ENCODE results near the gene NUP85. TPM values are rescaled to one million over a fixed set of nuclear protein-coding genes. Genes with fewer than 3 reads are reported as not detected.

The NUP85 gene
- total RNA-seq, 1 donor from 2014 or later, result 44.3 TPM

DNA sequence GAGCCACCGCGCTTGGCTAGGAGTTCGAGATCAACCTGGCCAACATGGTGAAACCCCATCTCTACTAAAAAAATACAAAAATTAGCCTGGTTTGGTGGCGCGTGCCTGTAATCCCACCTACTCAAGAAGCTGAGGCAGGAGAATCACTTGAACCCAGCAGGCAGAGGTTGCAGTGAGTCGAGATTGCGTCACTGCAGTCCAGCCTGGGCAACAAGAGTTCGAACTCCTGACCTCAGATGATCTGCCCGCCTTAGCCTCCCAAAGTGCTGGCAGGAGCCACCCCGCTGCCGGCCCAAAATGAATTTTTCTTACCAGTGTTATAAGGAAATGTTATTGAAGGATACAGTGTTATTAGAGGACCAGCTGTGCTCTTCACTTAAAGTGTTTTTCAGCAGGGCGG is 2.3 kb downstream of the NUP85 start:
- Histone ChIP-seq H3K79me2 (ENCODE audit: insufficient read depth, low read length) (peaks cover 53% of the 10 kb centered on the region), H3K9me3 (ENCODE audit: insufficient read depth, low read depth, low read length) (no peaks in the 10 kb centered on the region), H3K4me3 (ENCODE audit: insufficient read depth, low read depth, low read length) (no peak overlapping the region), H4K20me1 (ENCODE audit: insufficient read depth, low read length) (peaks cover 3% of the 10 kb centered on the region), H3K36me3 (ENCODE audit: insufficient read depth, low read length) (peaks cover 27% of the 10 kb centered on the region), H3K9ac (ENCODE audit: low read length) (no peak overlapping the region), H3K27me3 (ENCODE audit: insufficient read depth, low read length) (no peaks in the 10 kb centered on the region), H3K27ac (ENCODE audit: low read depth, low read length) (no peak overlapping the region), H3K4me1 (ENCODE audit: insufficient read depth, low read length) (peaks cover 10% of the 10 kb centered on the region), H2AFZ (ENCODE audit: low read depth, low read length) (no peak overlapping the region), H3K4me2 (ENCODE audit: low read length) (no peak overlapping the region)
- no peak overlapping the region for H3K4me3 Mint-ChIP-seq (ENCODE audit: unreplicated experiment)
- FAIRE-seq (no peak), DNase-seq (ENCODE audit: low read depth) (no peak)
- TF ChIP-seq EZH2 (IDR thresholded peaks at IDR 0.05; ENCODE audit: insufficient read depth, low read length), result no peak
- TF ChIP-seq, protein P1, sequence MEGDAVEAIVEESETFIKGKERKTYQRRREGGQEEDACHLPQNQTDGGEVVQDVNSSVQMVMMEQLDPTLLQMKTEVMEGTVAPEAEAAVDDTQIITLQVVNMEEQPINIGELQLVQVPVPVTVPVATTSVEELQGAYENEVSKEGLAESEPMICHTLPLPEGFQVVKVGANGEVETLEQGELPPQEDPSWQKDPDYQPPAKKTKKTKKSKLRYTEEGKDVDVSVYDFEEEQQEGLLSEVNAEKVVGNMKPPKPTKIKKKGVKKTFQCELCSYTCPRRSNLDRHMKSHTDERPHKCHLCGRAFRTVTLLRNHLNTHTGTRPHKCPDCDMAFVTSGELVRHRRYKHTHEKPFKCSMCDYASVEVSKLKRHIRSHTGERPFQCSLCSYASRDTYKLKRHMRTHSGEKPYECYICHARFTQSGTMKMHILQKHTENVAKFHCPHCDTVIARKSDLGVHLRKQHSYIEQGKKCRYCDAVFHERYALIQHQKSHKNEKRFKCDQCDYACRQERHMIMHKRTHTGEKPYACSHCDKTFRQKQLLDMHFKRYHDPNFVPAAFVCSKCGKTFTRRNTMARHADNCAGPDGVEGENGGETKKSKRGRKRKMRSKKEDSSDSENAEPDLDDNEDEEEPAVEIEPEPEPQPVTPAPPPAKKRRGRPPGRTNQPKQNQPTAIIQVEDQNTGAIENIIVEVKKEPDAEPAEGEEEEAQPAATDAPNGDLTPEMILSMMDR (IDR thresholded peaks at IDR 0.05; ENCODE audit: insufficient read depth, low read depth, low read length), result no peak
- H3K9me3 Mint-ChIP-seq (ENCODE audit: unreplicated experiment), result no peaks in the 10 kb centered on the region
- H3K4me1 Mint-ChIP-seq (ENCODE audit: low read depth, unreplicated experiment), result peaks cover 6% of the 10 kb centered on the region
- H3K27me3 Mint-ChIP-seq (ENCODE audit: low read depth, unreplicated experiment), result no peaks in the 10 kb centered on the region
- H3K36me3 Mint-ChIP-seq (ENCODE audit: low read depth, unreplicated experiment), result peaks cover 2% of the 10 kb centered on the region
- no peak overlapping the region for H3K27ac Mint-ChIP-seq (ENCODE audit: unreplicated experiment)

DNA sequence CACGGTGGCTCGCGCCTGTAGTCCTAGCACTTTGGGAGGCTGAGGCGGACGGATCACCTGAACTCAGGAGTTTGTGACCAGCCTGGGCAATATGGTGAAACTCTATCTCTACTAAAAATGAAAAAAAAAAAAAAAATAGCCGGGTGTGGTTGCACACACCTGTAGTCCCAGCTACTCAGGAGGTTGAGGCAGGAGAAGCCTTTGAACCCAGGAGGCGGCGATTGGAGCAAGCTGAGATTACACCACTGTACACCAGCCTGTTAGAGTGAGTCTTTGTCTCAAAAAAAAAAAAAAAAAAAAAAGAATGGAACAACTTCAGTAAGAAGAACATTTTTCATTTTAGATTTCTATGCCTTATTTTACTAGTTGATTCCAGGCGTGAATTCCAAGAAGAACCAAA is 2.7 kb downstream of the NUP85 start:
- FAIRE-seq (no peak), DNase-seq (ENCODE audit: low read depth) (no peak)
- Mint-ChIP-seq H3K4me1 (ENCODE audit: low read depth, unreplicated experiment) (peaks cover 6% of the 10 kb centered on the region), H3K4me3 (ENCODE audit: unreplicated experiment) (no peak overlapping the region), H3K27me3 (ENCODE audit: low read depth, unreplicated experiment) (no peaks in the 10 kb centered on the region), H3K36me3 (ENCODE audit: low read depth, unreplicated experiment) (peaks cover 2% of the 10 kb centered on the region), H3K9me3 (ENCODE audit: unreplicated experiment) (no peaks in the 10 kb centered on the region), H3K27ac (ENCODE audit: unreplicated experiment) (no peak overlapping the region)
- no peak overlapping the region for H3K4me2 ChIP-seq (ENCODE audit: low read length)
- no peak overlapping the region for H2AFZ ChIP-seq (ENCODE audit: low read depth, low read length)
- no peak overlapping the region for H3K27ac ChIP-seq (ENCODE audit: low read depth, low read length)
- peaks cover 53% of the 10 kb centered on the region for H3K79me2 ChIP-seq (ENCODE audit: insufficient read depth, low read length)
- peaks cover 3% of the 10 kb centered on the region for H4K20me1 ChIP-seq (ENCODE audit: insufficient read depth, low read length)
- no peak overlapping the region for H3K4me3 ChIP-seq (ENCODE audit: insufficient read depth, low read depth, low read length)
- H3K9ac ChIP-seq (ENCODE audit: low read length), result no peak overlapping the region
- no peaks in the 10 kb centered on the region for H3K9me3 ChIP-seq (ENCODE audit: insufficient read depth, low read depth, low read length)
- H3K27me3 ChIP-seq (ENCODE audit: insufficient read depth, low read length), result no peaks in the 10 kb centered on the region
- H3K4me1 ChIP-seq (ENCODE audit: insufficient read depth, low read length), result peaks cover 10% of the 10 kb centered on the region
- H3K36me3 ChIP-seq (ENCODE audit: insufficient read depth, low read length), result peaks cover 31% of the 10 kb centered on the region
- no peak for TF ChIP-seq EZH2 (IDR thresholded peaks at IDR 0.05; ENCODE audit: insufficient read depth, low read length)
- TF ChIP-seq, protein P1 (IDR thresholded peaks at IDR 0.05; ENCODE audit: insufficient read depth, low read depth, low read length), result no peak

DNA sequence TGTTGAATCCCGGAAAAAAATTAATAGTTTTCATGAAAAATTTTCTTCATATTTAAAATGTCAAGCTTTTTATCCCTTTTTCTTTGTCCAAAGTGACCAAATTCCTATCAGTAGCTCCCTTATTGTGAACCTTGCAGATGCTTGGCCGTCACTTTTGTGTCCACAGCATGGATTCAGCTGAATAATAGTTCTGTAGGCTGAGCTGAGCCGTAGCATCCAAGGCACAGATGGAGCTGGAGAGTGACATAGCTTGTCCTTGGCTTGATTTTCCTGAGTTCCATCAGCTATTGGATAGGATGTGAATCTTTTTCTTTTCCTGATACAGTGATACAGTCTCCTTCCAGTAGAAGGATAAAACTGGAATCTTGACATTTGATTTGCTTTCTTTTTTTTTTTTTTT is 3.6 kb downstream of the NUP85 start:
- no peaks in the 10 kb centered on the region for H3K9me3 Mint-ChIP-seq (ENCODE audit: unreplicated experiment)
- H3K27ac Mint-ChIP-seq (ENCODE audit: unreplicated experiment), result no peak overlapping the region
- H3K27ac ChIP-seq (ENCODE audit: low read depth, low read length), result no peak overlapping the region
- TF ChIP-seq EZH2 (IDR thresholded peaks at IDR 0.05; ENCODE audit: insufficient read depth, low read length), result no peak
- TF ChIP-seq, protein P1 (IDR thresholded peaks at IDR 0.05; ENCODE audit: insufficient read depth, low read depth, low read length), result no peak
- DNase-seq (ENCODE audit: low read depth), result no peak
- peaks cover 6% of the 10 kb centered on the region for H3K4me1 Mint-ChIP-seq (ENCODE audit: low read depth, unreplicated experiment)
- peaks cover 53% of the 10 kb centered on the region for H3K79me2 ChIP-seq (ENCODE audit: insufficient read depth, low read length)
- no peak for FAIRE-seq
- peaks cover 37% of the 10 kb centered on the region for H3K36me3 ChIP-seq (ENCODE audit: insufficient read depth, low read length)
- H3K36me3 Mint-ChIP-seq (ENCODE audit: low read depth, unreplicated experiment), result peaks cover 4% of the 10 kb centered on the region
- peaks cover 10% of the 10 kb centered on the region for H3K4me1 ChIP-seq (ENCODE audit: insufficient read depth, low read length)
- H3K4me3 ChIP-seq (ENCODE audit: insufficient read depth, low read depth, low read length), result no peak overlapping the region
- no peak overlapping the region for H2AFZ ChIP-seq (ENCODE audit: low read depth, low read length)
- H3K4me3 Mint-ChIP-seq (ENCODE audit: unreplicated experiment), result peak overlapping the region; percentile 45
- no peaks in the 10 kb centered on the region for H3K9me3 ChIP-seq (ENCODE audit: insufficient read depth, low read depth, low read length)
- peaks cover 3% of the 10 kb centered on the region for H4K20me1 ChIP-seq (ENCODE audit: insufficient read depth, low read length)
- H3K4me2 ChIP-seq (ENCODE audit: low read length), result no peak overlapping the region
- peak overlapping the region; percentile 14 for H3K9ac ChIP-seq (ENCODE audit: low read length)
- H3K27me3 ChIP-seq (ENCODE audit: insufficient read depth, low read length), result no peaks in the 10 kb centered on the region
- no peaks in the 10 kb centered on the region for H3K27me3 Mint-ChIP-seq (ENCODE audit: low read depth, unreplicated experiment)
